H1 (cell line): ENCODE results near the gene RUFY2. TPM values are rescaled to one million over a fixed set of nuclear protein-coding genes. Genes with fewer than 3 reads are reported as not detected.

Experiments
- CHD7 ChIP-seq: fragments of 300-600 bp; sonication (generic); IDR thresholded peaks from 2 replicates; pipeline ENCODE4 v1.7.1; 2012; ENCODE audit warnings: low read length, moderate library complexity, mild to moderate bottlenecking, inconsistent platforms; ENCODE audit not compliant: insufficient replicate concordance
- EGR1 ChIP-seq: IDR thresholded peaks from 2 replicates; pipeline ENCODE4 v1.6.1; 2011; ENCODE audit warnings: low read depth, low read length, borderline replicate concordance
- HDAC6 ChIP-seq: IDR thresholded peaks from one replicate; pipeline ENCODE4 v1.7.1; 2012; ENCODE audit warnings: low read depth, mild to moderate bottlenecking, inconsistent platforms, low read length, moderate library complexity
- POLR2AphosphoS5 ChIP-seq: IDR thresholded peaks from 2 replicates; pipeline ENCODE4 v1.6.1; 2011; ENCODE audit warnings: low read depth, low read length
- polyA plus RNA-seq, 7 experiments: library from polyadenylated mRNA; depleted of rRNA in 3 of 7; stranded (reverse) in 5 of 7; unstranded in 2 of 7; fragments of >200 nt in 5 of 7; fragments of 200-250 nt in 2 of 7; gene quantifications; 1 replicate in 5 of 7; 2 replicates in 1 of 7; 4 replicates in 1 of 7; pipeline versions ENCODE4 v1.2.1 to v1.2.3, GENCODE V29; 2011 to 2013; ENCODE audit warnings: missing spikeins in 2 of 7, mixed read lengths in 2 of 7
- total RNA-seq: library from RNA; stranded (reverse); fragmentation: NEBNext Ultra II Directional; extraction: Animal tissue kit (Norgen Biotek cat#: 25700); gene quantifications from 2 replicates; pipeline ENCODE4 v1.2.1, GENCODE V29; 2021

Gene RUFY2
- total and polyA plus RNA-seq, 2 of the 8 experiments (the other 6 are each of a cell fraction or from before 2014, with no cell fraction given): 3.4 to 12.0 TPM

- TF ChIP-seq CHD7 (no peak), EGR1 (no peak), POLR2AphosphoS5 (no peak), HDAC6 (no peak)
Measured at GRCh38 chr10:68296843-68297663, 110.0 kb downstream of the RUFY2 start (continued).
